HG02981 (cell line): ENCODE data around the gene CITED4.

Experiments used
- ATAC-seq: cut with Tn5 transposase; IDR thresholded peaks from one replicate; pipeline ENCODE4 v1.9.1; 2021; ENCODE audit warnings: mild to moderate bottlenecking, moderate library complexity; ENCODE audit not compliant: unreplicated experiment

CITED4 gene

GRCh38 chr1:40886318-40887011 is 24.3 kb upstream of the CITED4 start:
- no peak for ATAC-seq

- no peak for ATAC-seq
Measured at GRCh38 chr1:40884055-40884795, 22.1 kb upstream of the CITED4 start.

GRCh38 chr1:40880813-40881549 is 18.8 kb upstream of the CITED4 start:
- ATAC-seq: no peak

- ATAC-seq: no peak
Measured at GRCh38 chr1:40879482-40880175, 17.5 kb upstream of the CITED4 start.

GRCh38 chr1:40878906-40879305 is 16.7 kb upstream of the CITED4 start:
- ATAC-seq: no peak

GRCh38 chr1:40877698-40878097 is 15.5 kb upstream of the CITED4 start:
- no peak for ATAC-seq

- no peak for ATAC-seq
Measured at GRCh38 chr1:40876891-40877290, 14.7 kb upstream of the CITED4 start.

- ATAC-seq: no peak
Measured at GRCh38 chr1:40876436-40876761, 14.2 kb upstream of the CITED4 start.

- ATAC-seq: no peak
Measured at GRCh38 chr1:40873863-40874472, 11.8 kb upstream of the CITED4 start.

- ATAC-seq: no peak
Measured at GRCh38 chr1:40872276-40872675, 10.1 kb upstream of the CITED4 start.

GRCh38 chr1:40870135-40870728 is 8.1 kb upstream of the CITED4 start:
- ATAC-seq: no peak

GRCh38 chr1:40868051-40868723 is 6.0 kb upstream of the CITED4 start:
- no peak for ATAC-seq

GRCh38 chr1:40861224-40862003 is 749 bp downstream of the CITED4 start:
- ATAC-seq: peak; percentile 15

GRCh38 chr1:40860706-40861223 is 1.4 kb downstream of the CITED4 start:
- ATAC-seq: no peak

GRCh38 chr1:40858856-40859416 is 3.2 kb downstream of the CITED4 start:
- no peak for ATAC-seq

GRCh38 chr1:40857737-40858136 is 4.4 kb downstream of the CITED4 start:
- ATAC-seq: no peak

GRCh38 chr1:40856656-40857302 is 5.4 kb downstream of the CITED4 start:
- no peak for ATAC-seq

- no peak for ATAC-seq
Measured at GRCh38 chr1:40856116-40856515, 6.0 kb downstream of the CITED4 start.
